Activated effector memory CD4-positive, alpha-beta T cell treated with anti-CD3 and anti-CD28 coated beads, Interleukin-2, amount 50 U/mL, for 16 hours (primary cell): ENCODE measurements around the gene TNFSF10.
"Not testable (repeated sequence)": the region's sequence is repeated elsewhere in the genome, so short reads cannot be mapped to it uniquely, and the experiment has no call there.

Experiments used
- DNase-seq: peaks from one replicate; pipeline ENCODE4 v3.0.0-alpha.2; 2020

The TNFSF10 gene

GRCh38 chr3:172543884-172544283, 20.7 kb upstream of the TNFSF10 start:
- no peak for DNase-seq

- DNase-seq = no peak
Observed at GRCh38 chr3:172543419-172543818, 20.2 kb upstream of the TNFSF10 start.

GRCh38 chr3:172542999-172543398, 19.8 kb upstream of the TNFSF10 start:
- DNase-seq = no peak

GRCh38 chr3:172541945-172542488, 18.8 kb upstream of the TNFSF10 start:
- DNase-seq = no peak

GRCh38 chr3:172540049-172540448, 16.8 kb upstream of the TNFSF10 start:
- no peak for DNase-seq

GRCh38 chr3:172539273-172539672, 16.0 kb upstream of the TNFSF10 start:
- DNase-seq = no peak

- no peak for DNase-seq
Observed at GRCh38 chr3:172538368-172539151, 15.3 kb upstream of the TNFSF10 start.

- DNase-seq = no peak
Observed at GRCh38 chr3:172537507-172538158, 14.4 kb upstream of the TNFSF10 start.

- DNase-seq = no peak
Observed at GRCh38 chr3:172536993-172537419, 13.8 kb upstream of the TNFSF10 start.

GRCh38 chr3:172536505-172536904, 13.3 kb upstream of the TNFSF10 start:
- no peak for DNase-seq

GRCh38 chr3:172530566-172530965, 7.3 kb upstream of the TNFSF10 start:
- no peak for DNase-seq

- peak; percentile 71 for DNase-seq
Observed at GRCh38 chr3:172530101-172530561, 6.9 kb upstream of the TNFSF10 start.

- no peak for DNase-seq
Observed at GRCh38 chr3:172528677-172529076, 5.4 kb upstream of the TNFSF10 start.

GRCh38 chr3:172527306-172527705, 4.1 kb upstream of the TNFSF10 start:
- no peak for DNase-seq

- no peak for DNase-seq
Observed at GRCh38 chr3:172525116-172525613, 1.9 kb upstream of the TNFSF10 start.

- DNase-seq = no peak
Observed at GRCh38 chr3:172524611-172525010, 1.4 kb upstream of the TNFSF10 start.

GRCh38 chr3:172521837-172522726, 1.1 kb downstream of the TNFSF10 start:
- DNase-seq = not testable (repeated sequence)

- peak; percentile 73 for DNase-seq
Observed at GRCh38 chr3:172520301-172520831, 2.9 kb downstream of the TNFSF10 start.

- no peak for DNase-seq
Observed at GRCh38 chr3:172519740-172520139, 3.5 kb downstream of the TNFSF10 start.

GRCh38 chr3:172518929-172519640, 4.1 kb downstream of the TNFSF10 start:
- no peak for DNase-seq

- DNase-seq = peak; percentile 84
Observed at GRCh38 chr3:172517859-172518466, 5.3 kb downstream of the TNFSF10 start.
